ENCODE results near the gene SSC5D.

- TF ChIP-seq POLR2A (IDR thresholded peaks at IDR 0.05), result no peak
- no peak for TF ChIP-seq CTCF (IDR thresholded peaks at IDR 0.05)
These were observed 16.7 kb downstream of the SSC5D start for GRCh38 chr19:55504981-55505380.

Measured in uterus (tissue), 2 donors.